H1 (cell line): ENCODE results near the gene KRT17. TPM values are rescaled to one million over a fixed set of nuclear protein-coding genes. Genes with fewer than 3 reads are reported as not detected.
"Not testable (repeated sequence)": the region's sequence is repeated elsewhere in the genome, so short reads cannot be mapped to it uniquely, and the experiment has no call there.

Source experiments
- CTCF ChIA-PET: fragments of 300-600 bp; sonication (Branson Sonifier 250); formaldehyde crosslinking; loops from one replicate; lab custom pipeline; 2021; ENCODE audit not compliant: partially characterized antibody; lab: Charles Lee
- POLR2A ChIA-PET: fragments of 300-600 bp; sonication (Branson Sonifier 250); formaldehyde crosslinking; loops from one replicate; lab custom pipeline; 2021; ENCODE audit warnings: inconsistent platforms; ENCODE audit not compliant: partially characterized antibody; lab: Charles Lee
- DNase-seq, 2 experiments: peaks; one replicate each; pipeline versions ENCODE4 v3.0.0 to v3.0.0-alpha.2; 2010 to 2022; ENCODE audit warnings: low spot score in 2 of 2, low read depth in 1 of 2, mixed read lengths in 1 of 2
- FAIRE-seq: peaks from 2 replicates; lab custom pipeline; 2011; peaks lifted over from hg19 to GRCh38; lab: Jason Lieb, UNC
- H2AFZ ChIP-seq: 2 replicates; pipeline ENCODE4 v1.8.1; 2012; ENCODE audit warnings: low read length, inconsistent platforms
- H2AK5ac ChIP-seq: 2 replicates; pipeline ENCODE4 v1.6.1; 2013; ENCODE audit warnings: low read depth, low read length
- H2BK120ac ChIP-seq: replicated peaks from 2 replicates; pipeline ENCODE3; 2013; ENCODE audit warnings: low read depth, low read length, inconsistent platforms
- H2BK12ac ChIP-seq: 2 replicates; pipeline ENCODE4 v1.6.1; 2013; ENCODE audit warnings: low read depth, low read length
- H2BK15ac ChIP-seq: 2 replicates; pipeline ENCODE4 v1.6.1; 2013; ENCODE audit warnings: low read length
- H2BK20ac ChIP-seq: 2 replicates; pipeline ENCODE4 v1.6.1; 2013; ENCODE audit warnings: low read length
- H2BK5ac ChIP-seq: 2 replicates; pipeline ENCODE4 v1.6.1; 2013; ENCODE audit warnings: low read depth, low read length
- H3K14ac ChIP-seq: 2 replicates; pipeline ENCODE4 v1.6.1; 2013; ENCODE audit warnings: inconsistent platforms; ENCODE audit not compliant: insufficient read length
- H3K18ac ChIP-seq: 2 replicates; pipeline ENCODE4 v1.6.1; 2013; ENCODE audit warnings: low read length; ENCODE audit errors: extremely low read depth
- H3K23ac ChIP-seq: 2 replicates; pipeline ENCODE4 v1.6.1; 2013; ENCODE audit warnings: inconsistent platforms; ENCODE audit not compliant: insufficient read length
- H3K23me2 ChIP-seq: 2 replicates; pipeline ENCODE4 v1.6.1; 2013; ENCODE audit warnings: low read depth, low read length
- H3K27ac ChIP-seq: 2 replicates; pipeline ENCODE4 v1.6.1; 2011; ENCODE audit warnings: low read depth, low read length, inconsistent platforms
- H3K27me3 ChIP-seq, 4 experiments: replicated peaks in 1 of 4; 1 replicate in 1 of 4; 2 replicates in 3 of 4; pipeline versions ENCODE4 v1.6.1 to v1.8.1; 2011 to 2013; ENCODE audit warnings: low read length in 3 of 4, mild to moderate bottlenecking in 3 of 4, inconsistent platforms in 2 of 4, mixed read lengths in 2 of 4, moderate library complexity in 1 of 4; ENCODE audit not compliant: control insufficient read depth in 3 of 4, insufficient read depth in 3 of 4; ENCODE audit errors: extremely low read depth in 1 of 4
- H3K36me3 ChIP-seq, 4 experiments: 2 replicates each; pipeline versions ENCODE4 v1.6.1 to v1.8.1; 2011 to 2013; ENCODE audit warnings: mild to moderate bottlenecking in 4 of 4, low read length in 3 of 4, moderate library complexity in 2 of 4, control low read depth in 1 of 4, inconsistent platforms in 1 of 4; ENCODE audit not compliant: insufficient read depth in 4 of 4, control insufficient read depth in 2 of 4
- H3K4ac ChIP-seq: replicated peaks from 2 replicates; pipeline ENCODE3; 2013; ENCODE audit warnings: low read length, low read depth, mixed read lengths, inconsistent platforms; ENCODE audit not compliant: insufficient read length
- H3K4me1 ChIP-seq, 4 experiments: replicated peaks in 1 of 4; 1 replicate in 1 of 4; 2 replicates in 3 of 4; pipeline versions ENCODE4 v1.6.1 to v1.8.1; 2011 to 2013; ENCODE audit warnings: low read length in 3 of 4, inconsistent platforms in 2 of 4, mixed read lengths in 1 of 4; ENCODE audit not compliant: insufficient read depth in 4 of 4, control insufficient read depth in 3 of 4
- H3K4me2 ChIP-seq, 2 experiments: 2 replicates each; pipeline versions ENCODE4 v1.6.1 to v1.8.1; 2011 to 2013; ENCODE audit warnings: low read depth in 2 of 2, low read length in 2 of 2, control low read depth in 1 of 2, inconsistent platforms in 1 of 2, mild to moderate bottlenecking in 1 of 2; ENCODE audit not compliant: insufficient read depth in 1 of 2
- H3K4me3 ChIP-seq, 4 experiments: fragments of 200-600, 300-600 bp in 1 of 4; sonication (generic), shearing (Covaris generic), sonication (Bioruptor Twin) in 1 of 4; 2 replicates each; pipeline versions ENCODE4 v1.5.1 to v1.8.1; 2011 to 2016; ENCODE audit warnings: low read length in 4 of 4, low read depth in 3 of 4, control low read depth in 2 of 4, inconsistent platforms in 2 of 4, mild to moderate bottlenecking in 2 of 4, mixed read lengths in 1 of 4, moderate library complexity in 1 of 4; ENCODE audit not compliant: insufficient read depth in 2 of 4; ENCODE audit errors: extremely low read depth in 1 of 4
- H3K56ac ChIP-seq: replicated peaks from 2 replicates; pipeline ENCODE3; 2013; ENCODE audit warnings: low read depth, mild to moderate bottlenecking, mixed read lengths, low read length, inconsistent platforms; ENCODE audit not compliant: insufficient read length
- H3K79me1 ChIP-seq: 2 replicates; pipeline ENCODE4 v1.6.1; 2013; ENCODE audit warnings: low read depth, low read length, control low read depth
- H3K79me2 ChIP-seq, 2 experiments: 2 replicates each; pipeline versions ENCODE4 v1.6.1 to v1.8.1; 2012 to 2013; ENCODE audit warnings: low read length in 2 of 2, mild to moderate bottlenecking in 2 of 2, inconsistent platforms in 1 of 2; ENCODE audit not compliant: insufficient read depth in 2 of 2, control insufficient read depth in 1 of 2
- H3K9ac ChIP-seq, 4 experiments: replicated peaks in 1 of 4; 1 replicate in 1 of 4; 2 replicates in 3 of 4; pipeline versions ENCODE4 v1.6.1 to v1.8.1; 2011 to 2013; ENCODE audit warnings: low read depth in 3 of 4, low read length in 3 of 4, control low read depth in 2 of 4, mild to moderate bottlenecking in 2 of 4, moderate library complexity in 2 of 4, inconsistent platforms in 1 of 4; ENCODE audit errors: extremely low read depth in 1 of 4
- H3K9me3 ChIP-seq, 2 experiments: 2 replicates each; pipeline versions ENCODE4 v1.6.1 to v1.8.1; 2012 to 2013; ENCODE audit warnings: mild to moderate bottlenecking in 2 of 2, moderate library complexity in 2 of 2, control low read depth in 1 of 2, inconsistent platforms in 1 of 2, low read depth in 1 of 2, low read length in 1 of 2, mixed read lengths in 1 of 2; ENCODE audit not compliant: insufficient read depth in 2 of 2
- H4K20me1 ChIP-seq, 2 experiments: replicated peaks in 1 of 2; 2 replicates each; pipeline versions ENCODE3 to v1.8.1; 2011 to 2013; ENCODE audit warnings: inconsistent platforms in 2 of 2, low read length in 2 of 2, mild to moderate bottlenecking in 1 of 2; ENCODE audit not compliant: insufficient read depth in 2 of 2, control insufficient read depth in 1 of 2
- H4K5ac ChIP-seq: 2 replicates; pipeline ENCODE4 v1.6.1; 2013; ENCODE audit warnings: low read length, low read depth, mixed read lengths, inconsistent platforms; ENCODE audit not compliant: insufficient read length
- H4K8ac ChIP-seq: 2 replicates; pipeline ENCODE4 v1.8.0; 2013; ENCODE audit warnings: mild to moderate bottlenecking, moderate library complexity, low read length, inconsistent platforms; ENCODE audit not compliant: insufficient read depth; ENCODE audit errors: extremely low read depth
- H4K91ac ChIP-seq: replicated peaks from 2 replicates; pipeline ENCODE3; 2013; ENCODE audit warnings: low read length, mixed read lengths, inconsistent platforms; ENCODE audit not compliant: insufficient read length
- WGBS, 2 experiments: shearing (Covaris generic) in 1 of 2; methylation state at CpG; one replicate each; pipeline versions ENCODE4 v1.1.6 to v1.1.7; 2013 to 2015; ENCODE audit warnings: low lambda C conversion rate in 2 of 2, mixed read lengths in 2 of 2, inconsistent platforms in 1 of 2, low coverage in 1 of 2, missing lambda C conversion rate in 1 of 2; ENCODE audit not compliant: insufficient replicate concordance in 2 of 2, insufficient coverage in 1 of 2, insufficient read length in 1 of 2; ENCODE audit errors: extremely low coverage in 1 of 2, missing lambda C conversion rate in 1 of 2; 5-methylcytosine and 5-hydroxymethylcytosine counted together
- polyA plus RNA-seq, 7 experiments: library from polyadenylated mRNA; depleted of rRNA in 3 of 7; stranded (reverse) in 5 of 7; unstranded in 2 of 7; fragments of >200 nt in 5 of 7; fragments of 200-250 nt in 2 of 7; gene quantifications; 1 replicate in 5 of 7; 2 replicates in 1 of 7; 4 replicates in 1 of 7; pipeline versions ENCODE4 v1.2.1 to v1.2.3, GENCODE V29; 2011 to 2013; ENCODE audit warnings: missing spikeins in 2 of 7, mixed read lengths in 2 of 7
- total RNA-seq: library from RNA; stranded (reverse); fragmentation: NEBNext Ultra II Directional; extraction: Animal tissue kit (Norgen Biotek cat#: 25700); gene quantifications from 2 replicates; pipeline ENCODE4 v1.2.1, GENCODE V29; 2021

Gene KRT17
- total and polyA plus RNA-seq, 2 of the 8 experiments (the other 6 are each of a cell fraction or from before 2014, with no cell fraction given): 0.50 to 0.95 TPM

- H3K36me3 ChIP-seq, H3K4me2 ChIP-seq, H4K91ac ChIP-seq, H2BK5ac ChIP-seq, H3K18ac ChIP-seq, H2AFZ ChIP-seq, H2AK5ac ChIP-seq, H3K4me3 ChIP-seq, DNase-seq, H3K9me3 ChIP-seq, H3K27me3 ChIP-seq, H3K27ac ChIP-seq, H3K4ac ChIP-seq, FAIRE-seq, H3K14ac ChIP-seq, H3K23ac ChIP-seq, H2BK12ac ChIP-seq, H3K79me1 ChIP-seq, H4K5ac ChIP-seq, H4K20me1 ChIP-seq, H2BK20ac ChIP-seq, H3K9ac ChIP-seq, H2BK15ac ChIP-seq, H3K23me2 ChIP-seq, H3K56ac ChIP-seq, H4K8ac ChIP-seq, H3K79me2 ChIP-seq, H2BK120ac ChIP-seq: not testable (repeated sequence)
- ChIA-PET POLR2A (interaction anchor here (0.7 to 1.4 kb wide), 3 partner anchors 16 to 391 kb away, joined by 3 to 5 read pairs (median 3); partner anchors contain the start of gene KRT17), CTCF (interaction anchor here (0.6 to 20.4 kb wide), 8 partner anchors 8 to 180 kb away, joined by 3 to 492 read pairs (median 4); no protein-coding TSS in a partner anchor)
- peaks cover 0 to 13% (median 2%) of the 10 kb centered on the region in 4 experiments; a peak in 2 of 7 replicates for H3K4me1 ChIP-seq
- 94% methylated on average over 5 of the region's 5 CpGs; no CpG with 5 or more reads in 1 of the 2 experiments for WGBS, 2 experiments
Observed at GRCh38 chr17:41640596-41640995, 16.2 kb upstream of the KRT17 start.
